ENCODE results near the gene TMEM252.

TMEM252 gene

DNA sequence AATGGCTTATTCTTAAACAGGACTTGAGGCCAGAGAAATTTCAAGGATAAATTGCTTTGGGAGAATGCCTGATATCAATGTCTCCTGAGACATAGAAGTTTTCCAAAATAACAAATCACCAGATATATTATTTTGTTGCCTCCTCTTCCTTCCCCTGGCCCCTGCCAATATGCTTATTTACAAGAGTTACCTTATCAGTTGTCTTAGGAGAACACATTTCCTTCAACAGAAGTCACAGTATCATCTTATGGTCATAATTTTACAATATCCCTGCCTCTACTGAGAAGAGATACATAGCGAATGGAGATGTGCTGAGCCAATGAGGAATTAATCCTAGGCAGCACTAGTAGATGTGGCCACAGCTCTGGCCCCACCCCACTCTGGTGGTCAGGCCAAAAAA is 43.1 kb downstream of the TMEM252 start:
- no peak for DNase-seq (ENCODE audit: low read depth)

DNA sequence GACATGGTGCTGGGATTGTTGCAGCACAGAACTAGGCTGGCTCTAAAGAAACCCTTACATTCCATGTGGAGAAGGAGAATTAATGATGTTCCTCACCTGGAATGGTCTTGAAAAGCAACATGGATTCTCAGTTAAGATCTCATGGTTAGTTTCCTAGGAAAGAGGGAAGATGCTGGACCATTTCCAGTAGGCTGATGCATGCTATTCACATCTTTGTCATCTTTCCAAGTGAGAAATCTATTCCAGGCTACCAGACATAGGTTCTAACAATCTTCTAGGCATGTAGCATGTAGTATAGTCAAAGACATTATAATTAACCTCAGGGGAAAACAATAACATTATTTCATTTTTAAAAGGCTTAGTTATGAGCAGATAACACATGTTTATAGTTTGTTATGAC is 44.3 kb downstream of the TMEM252 start:
- no peak for DNase-seq (ENCODE audit: low read depth)

DNA sequence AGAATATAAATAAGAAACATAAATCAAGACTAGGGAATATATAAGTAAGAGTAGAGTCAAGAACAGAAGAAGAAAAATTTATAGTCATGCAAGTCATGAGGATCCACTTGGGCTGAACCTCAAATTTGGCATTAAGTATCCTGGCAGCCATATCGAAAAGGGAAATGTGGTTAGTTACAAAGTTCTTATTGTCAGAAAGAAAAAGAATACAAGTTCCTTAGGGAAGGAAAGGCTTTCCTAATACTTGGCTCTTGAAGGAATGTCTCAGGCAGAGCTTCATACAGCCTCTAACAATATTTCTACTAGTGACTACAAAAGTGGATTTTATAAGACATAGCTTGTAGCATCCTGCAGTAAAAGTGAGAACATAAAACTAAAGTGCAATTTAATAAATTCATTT is 45.4 kb downstream of the TMEM252 start:
- no peak for DNase-seq (ENCODE audit: low read depth)

DNA sequence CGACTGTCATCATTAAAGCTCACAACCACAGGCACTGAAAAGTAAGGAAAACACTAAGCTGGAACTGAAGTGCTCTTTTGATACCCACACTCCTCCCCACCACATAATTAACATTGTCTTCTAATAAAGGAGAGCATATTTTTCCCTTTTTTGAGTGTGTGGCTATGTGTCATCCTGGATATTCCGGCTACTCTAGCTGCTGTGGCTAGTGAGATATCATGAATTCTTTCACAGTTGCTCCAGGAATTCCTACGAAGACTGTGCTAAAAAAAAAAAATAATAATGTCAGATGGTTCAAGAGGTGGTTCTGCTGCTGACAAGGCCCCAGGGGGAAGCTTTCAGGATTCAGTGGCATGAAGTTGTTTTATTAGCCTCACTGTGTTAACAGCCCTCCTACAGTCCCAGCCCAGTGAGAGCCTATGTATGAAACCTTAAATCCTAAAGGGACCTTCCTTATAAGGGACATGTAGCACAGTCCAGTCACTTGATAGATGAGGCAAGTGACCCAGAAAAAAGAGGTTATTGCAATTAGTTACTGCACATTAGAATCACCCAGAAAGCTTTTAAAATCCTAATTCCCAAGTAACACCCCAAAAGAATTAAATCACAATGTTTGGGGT is 46.6 kb downstream of the TMEM252 start:
- DNase-seq (ENCODE audit: low read depth): no peak

DNA sequence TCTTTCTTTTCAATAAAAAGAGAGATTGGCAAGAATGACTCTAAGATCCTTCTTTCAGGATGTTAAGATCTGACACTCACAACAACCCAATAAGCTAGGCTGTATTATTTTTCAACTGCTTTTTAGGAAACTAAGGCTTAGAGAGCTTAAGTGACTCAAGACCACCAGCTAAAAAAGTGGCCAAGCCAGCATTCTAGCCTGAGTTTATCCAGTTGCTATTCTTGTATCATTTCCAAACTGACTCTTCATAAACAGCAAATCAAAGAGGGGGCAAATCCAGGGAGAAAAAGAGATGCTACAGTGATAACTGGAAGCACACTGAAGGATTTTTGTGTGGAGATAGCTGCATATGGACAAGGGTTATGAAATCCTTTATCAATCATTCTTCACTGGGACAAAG is 47.1 kb downstream of the TMEM252 start:
- DNase-seq (ENCODE audit: low read depth): no peak

DNA sequence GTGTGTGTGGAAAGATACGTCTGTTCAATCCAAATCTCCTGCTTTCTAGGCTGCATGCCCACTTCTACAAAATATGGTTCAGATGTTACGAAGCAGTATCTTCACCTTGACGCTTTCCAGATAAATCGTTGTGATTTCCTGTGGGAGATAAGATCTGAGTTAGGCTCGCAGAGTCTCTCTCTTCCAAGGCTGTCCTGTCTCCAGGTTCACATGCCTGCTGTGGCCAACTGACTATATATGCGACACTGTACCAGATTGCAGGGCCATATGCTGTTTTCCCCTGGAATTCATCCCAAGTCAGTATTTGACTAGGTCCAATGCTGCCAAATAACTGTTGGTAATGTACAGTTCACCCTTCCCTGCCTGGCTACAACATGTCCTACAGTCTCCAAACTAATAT is 47.9 kb downstream of the TMEM252 start:
- DNase-seq (ENCODE audit: low read depth): no peak

DNA sequence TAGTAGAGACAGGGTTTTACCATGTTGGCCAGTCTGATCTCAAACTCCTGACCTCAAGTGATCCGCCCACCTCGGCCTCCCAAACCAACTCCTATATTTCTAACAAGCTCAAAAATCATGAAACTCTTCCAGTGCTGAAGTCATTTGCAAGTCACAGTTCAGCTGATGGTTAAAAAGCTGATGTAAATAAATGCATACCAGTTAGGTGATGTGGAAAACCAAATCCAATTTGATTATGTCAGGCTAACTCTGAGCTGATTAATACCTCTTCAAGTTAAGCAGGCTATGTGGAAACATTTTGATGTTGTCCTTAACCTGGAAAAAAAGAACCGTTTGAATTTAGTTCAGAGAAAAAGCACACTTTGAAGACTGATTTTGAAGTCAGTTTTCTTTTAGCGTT is 51.0 kb downstream of the TMEM252 start:
- no peak for DNase-seq (ENCODE audit: low read depth)

DNA sequence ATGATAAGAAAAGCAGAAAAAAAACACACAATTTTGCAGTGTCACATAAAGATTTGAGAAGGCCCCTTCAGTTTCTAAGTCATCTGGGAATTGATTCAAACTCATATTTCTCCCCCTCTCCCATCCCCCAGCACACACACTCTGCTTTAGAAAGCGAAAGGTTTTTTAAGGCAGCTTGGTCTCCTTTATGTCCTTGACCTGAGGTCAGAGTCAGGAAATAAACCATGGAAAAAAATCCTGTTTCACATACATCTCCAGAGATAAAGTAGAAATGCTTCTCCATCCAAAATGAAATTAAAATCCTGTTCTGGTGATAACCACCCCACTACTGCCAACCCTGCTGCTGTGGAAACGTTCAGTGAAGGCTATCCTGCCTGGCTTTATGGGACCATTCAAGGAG is 52.6 kb downstream of the TMEM252 start:
- no peak for DNase-seq (ENCODE audit: low read depth)
